GM18505 (cell line): Measurements from ENCODE around the gene MSH2.
A peak's percentile ranks its signal among the peaks of the same experiment; 100 is the strongest.

ENCODE experiments used
- ATAC-seq: cut with Tn5 transposase; IDR thresholded peaks from one replicate; pipeline ENCODE4 v1.9.1; 2021; ENCODE audit not compliant: unreplicated experiment
- POLR2A ChIP-seq: IDR thresholded peaks from 4 replicates; pipeline ENCODE4 v1.6.1; 2011; ENCODE audit warnings: borderline replicate concordance; ENCODE audit not compliant: insufficient read depth, insufficient read length; ENCODE audit errors: extremely low read depth

The MSH2 gene

GRCh38 chr2:47485177-47485576 is 82.2 kb downstream of the MSH2 start:
- no peak for ATAC-seq
- no peak for TF ChIP-seq POLR2A

GRCh38 chr2:47485751-47486300 is 82.9 kb downstream of the MSH2 start:
- ATAC-seq: no peak
- no peak for TF ChIP-seq POLR2A

- no peak for TF ChIP-seq POLR2A
- peak; percentile 64 for ATAC-seq
These were observed 84.0 kb downstream of the MSH2 start for GRCh38 chr2:47486841-47487497.

GRCh38 chr2:47487498-47487875 is 84.5 kb downstream of the MSH2 start:
- ATAC-seq: no peak
- TF ChIP-seq POLR2A: no peak

DNA sequence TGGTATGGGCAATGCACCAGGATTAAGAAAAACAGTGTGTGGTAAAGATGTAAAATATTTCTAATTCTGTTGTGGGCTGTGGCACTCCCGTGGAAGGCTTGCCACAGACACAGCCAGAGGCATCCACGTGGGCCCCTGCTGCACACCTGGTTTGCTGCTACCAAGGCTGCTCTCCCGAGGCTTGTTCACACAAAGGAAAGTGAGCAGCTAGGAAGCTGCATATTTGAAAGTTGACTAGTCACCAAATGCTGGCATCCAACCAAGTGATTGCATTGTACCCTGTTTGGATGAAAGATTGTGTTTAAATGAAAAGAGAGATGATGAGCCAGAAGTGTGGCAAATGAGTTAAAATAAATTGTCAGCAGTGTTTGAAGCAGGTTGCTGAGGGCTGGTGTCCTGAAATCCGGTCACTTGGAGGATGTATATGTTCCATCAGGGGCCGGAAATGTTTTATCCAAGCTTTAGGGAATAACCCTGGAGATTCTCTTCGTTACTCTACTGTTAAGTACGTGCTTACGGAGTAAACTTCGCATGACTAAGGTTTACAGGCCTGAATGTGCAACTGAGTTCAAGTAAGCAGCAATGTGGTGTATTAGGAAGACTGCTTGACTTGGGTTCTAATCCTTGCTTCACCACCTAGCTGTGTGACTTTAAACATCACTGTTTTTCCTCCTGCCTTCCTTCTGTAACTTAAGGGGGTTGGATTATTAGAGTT is 86.1 kb downstream of the MSH2 start:
- no peak for TF ChIP-seq POLR2A
- ATAC-seq: no peak

GRCh38 chr2:47490406-47490805 is 87.5 kb downstream of the MSH2 start:
- ATAC-seq: no peak
- TF ChIP-seq POLR2A: no peak

GRCh38 chr2:47493317-47494035 is 90.5 kb downstream of the MSH2 start:
- no peak for TF ChIP-seq POLR2A
- no peak for ATAC-seq

DNA sequence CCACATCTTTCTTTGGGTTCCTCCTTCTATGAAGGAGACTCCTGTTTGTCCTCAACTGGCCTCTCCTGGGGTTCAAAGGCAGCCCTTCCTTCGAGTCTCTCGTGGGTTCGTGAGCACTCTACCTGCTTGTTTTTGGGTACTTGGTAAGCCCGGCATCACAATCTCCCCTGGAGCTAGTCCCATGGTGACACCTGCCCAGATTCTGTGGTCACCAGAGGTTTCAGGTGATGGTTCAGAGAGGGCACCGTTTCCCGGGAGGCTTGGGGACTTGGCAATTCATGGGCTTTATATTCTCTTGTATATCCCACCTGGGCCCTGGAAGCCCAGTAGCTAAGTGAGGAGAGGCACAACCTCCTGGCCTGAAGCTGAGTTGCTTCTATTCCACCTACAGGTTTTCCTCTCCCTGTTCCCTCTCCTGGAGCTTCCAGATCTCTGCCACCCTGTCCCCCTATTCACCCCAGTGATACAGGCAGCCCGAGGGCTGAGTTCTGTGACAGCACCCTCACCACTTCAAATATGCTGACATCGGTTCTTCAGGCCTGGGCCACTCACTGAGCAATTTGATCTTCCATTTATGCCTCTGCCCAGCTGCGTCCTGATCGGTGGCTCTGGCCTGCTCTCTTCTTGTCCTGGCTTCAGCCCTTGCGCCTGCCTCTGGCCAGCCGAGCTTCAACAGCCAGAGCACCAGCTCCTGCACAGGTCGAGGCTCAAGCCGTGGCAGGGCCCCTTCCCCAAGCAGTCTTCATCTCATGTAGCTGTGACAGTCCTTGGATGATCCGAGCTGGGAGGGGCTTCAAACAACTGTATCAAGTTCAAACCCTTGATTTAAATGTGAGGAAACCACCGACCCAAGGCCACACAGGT is 91.5 kb downstream of the MSH2 start:
- ATAC-seq: no peak
- no peak for TF ChIP-seq POLR2A

- ATAC-seq: no peak
- TF ChIP-seq POLR2A: no peak
These were observed 95.0 kb downstream of the MSH2 start for GRCh38 chr2:47497843-47498460.

GRCh38 chr2:47499093-47499492 is 96.1 kb downstream of the MSH2 start:
- ATAC-seq: no peak
- TF ChIP-seq POLR2A: no peak

DNA sequence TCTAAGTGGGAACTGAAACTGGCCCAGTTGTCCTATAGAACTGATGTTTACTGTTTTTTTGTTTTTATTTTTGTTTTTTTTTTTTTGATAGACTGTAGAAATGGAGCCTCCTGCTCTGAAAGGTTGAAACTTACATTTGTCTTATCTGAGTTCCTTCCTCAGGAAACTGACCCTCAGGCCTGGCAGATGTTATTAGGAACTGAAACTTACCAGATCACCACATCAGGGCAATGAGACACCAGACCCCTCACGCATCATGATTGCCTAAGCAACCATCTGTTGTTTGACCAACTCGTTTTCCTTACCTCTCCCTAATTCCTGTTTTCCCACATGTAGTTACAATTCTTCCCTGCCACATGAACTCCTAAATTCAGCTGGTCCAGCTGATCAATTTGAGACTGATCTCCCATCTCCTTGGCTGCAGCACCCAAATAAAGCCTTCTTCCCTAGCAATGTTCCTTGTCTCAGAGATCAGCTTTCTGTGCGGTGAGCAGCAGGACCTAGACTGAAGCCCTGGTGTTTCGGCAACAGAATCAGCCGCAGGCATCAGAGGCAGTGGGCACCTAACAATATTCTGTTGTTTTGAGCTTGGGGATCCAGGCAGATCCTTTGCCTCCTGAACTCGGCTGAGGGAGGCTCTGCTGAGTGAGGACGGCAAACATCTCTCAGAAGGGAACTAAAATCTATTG is 96.8 kb downstream of the MSH2 start:
- no peak for ATAC-seq
- TF ChIP-seq POLR2A: no peak
